Common myeloid progenitor, CD34-positive (primary cell): ENCODE data around the gene MSTN.

Experiments
- CTCF ChIA-PET: fragments of 350-600 bp; sonication (Branson Sonifier 250); formaldehyde crosslinking; loops from one replicate; lab custom pipeline; 2021; ENCODE audit warnings: antibody characterized with exemption; lab: Charles Lee
- POLR2A ChIA-PET: fragments of 350-600 bp; sonication (Branson Sonifier 250); formaldehyde crosslinking; loops from one replicate; lab custom pipeline; 2021; ENCODE audit warnings: antibody characterized with exemption; lab: Charles Lee
- DNase-seq, 3 donors: peaks; one replicate each; pipeline versions ENCODE4 v3.0.0 to v3.0.0-alpha.2; 2013
- H3K27ac ChIP-seq, 2 experiments: 1 replicate in 1 of 2; 2 replicates in 1 of 2; pipeline ENCODE4 v1.7.0; 2013; ENCODE audit warnings: inconsistent platforms in 2 of 2, low read length in 2 of 2, mild to moderate bottlenecking in 2 of 2, low read depth in 1 of 2, moderate library complexity in 1 of 2; ENCODE audit not compliant: severe bottlenecking in 2 of 2, insufficient read depth in 1 of 2, poor library complexity in 1 of 2
- H3K27me3 ChIP-seq, 5 experiments: replicated peaks in 2 of 5; 1 replicate in 3 of 5; 2 replicates in 2 of 5; pipeline versions ENCODE4 v1.6.1 to v1.7.0; 2013; ENCODE audit warnings: low read length in 4 of 5, mild to moderate bottlenecking in 2 of 5, moderate library complexity in 2 of 5, inconsistent platforms in 1 of 5; ENCODE audit not compliant: insufficient read depth in 5 of 5, control insufficient read depth in 4 of 5
- H3K36me3 ChIP-seq, 4 experiments: 1 replicate in 2 of 4; 2 replicates in 2 of 4; pipeline versions ENCODE4 v1.6.1 to v1.7.0; 2013; ENCODE audit warnings: low read length in 3 of 4, control low read depth in 1 of 4, mild to moderate bottlenecking in 1 of 4; ENCODE audit not compliant: control insufficient read depth in 4 of 4, insufficient read depth in 4 of 4
- H3K4me1 ChIP-seq, 4 experiments: 1 replicate in 3 of 4; 2 replicates in 1 of 4; pipeline versions ENCODE4 v1.6.1 to v1.7.1; 2013; ENCODE audit warnings: low read length in 3 of 4, mild to moderate bottlenecking in 3 of 4, control low read depth in 1 of 4, inconsistent platforms in 1 of 4, moderate library complexity in 1 of 4; ENCODE audit not compliant: control insufficient read depth in 4 of 4, insufficient read depth in 4 of 4; ENCODE audit errors: control extremely low read depth in 1 of 4
- H3K4me3 ChIP-seq, 7 experiments: 1 replicate in 4 of 7; 2 replicates in 3 of 7; pipeline versions ENCODE4 v1.5.1 to v1.7.0; 2013; ENCODE audit warnings: mild to moderate bottlenecking in 7 of 7, low read length in 6 of 7, moderate library complexity in 6 of 7, inconsistent platforms in 2 of 7, low read depth in 2 of 7, control low read depth in 1 of 7; ENCODE audit not compliant: insufficient read depth in 4 of 7, control insufficient read depth in 1 of 7; ENCODE audit errors: extremely low read depth in 1 of 7
- H3K9me3 ChIP-seq, 5 experiments: 1 replicate in 4 of 5; 2 replicates in 1 of 5; pipeline versions ENCODE4 v1.6.1 to v1.7.1; 2013; ENCODE audit warnings: low read length in 4 of 5, mild to moderate bottlenecking in 2 of 5, inconsistent platforms in 1 of 5, low read depth in 1 of 5, moderate library complexity in 1 of 5; ENCODE audit not compliant: control insufficient read depth in 4 of 5, insufficient read depth in 2 of 5; ENCODE audit errors: control extremely low read depth in 1 of 5
- WGBS: methylation state at CpG from one replicate; pipeline ENCODE4 v1.1.5; 2013; ENCODE audit not compliant: insufficient coverage; 5-methylcytosine and 5-hydroxymethylcytosine counted together

Gene MSTN

GRCh38 chr2:190069936-190070696 lies 7.6 kb upstream of the MSTN start:
- WGBS: no CpG with 5 or more reads among the region's 3 CpGs
- H3K36me3 ChIP-seq: no peaks in the 10 kb centered on the region
- no peaks in the 10 kb centered on the region for H3K9me3 ChIP-seq
- DNase-seq: peak; percentile 80 to 88 (median 81)
- no peaks in the 10 kb centered on the region for H3K4me1 ChIP-seq
- no peaks in the 10 kb centered on the region for H3K27me3 ChIP-seq
- POLR2A ChIA-PET: no interaction called here
- H3K4me3 ChIP-seq: no peak overlapping the region
- H3K27ac ChIP-seq: no peak overlapping the region
- CTCF ChIA-PET: interaction anchor here (0.6 to 1.6 kb wide), 9 partner anchors 9 to 320 kb away, joined by 3 to 8 read pairs (median 4); partner anchors contain the start of gene OSGEPL1

GRCh38 chr2:190068764-190069163 lies 6.2 kb upstream of the MSTN start:
- Histone ChIP-seq H3K4me3 (no peak overlapping the region), H3K9me3 (no peaks in the 10 kb centered on the region), H3K36me3 (no peaks in the 10 kb centered on the region), H3K4me1 (no peaks in the 10 kb centered on the region), H3K27me3 (no peaks in the 10 kb centered on the region), H3K27ac (no peak overlapping the region)
- ChIA-PET CTCF (interaction anchor here (0.6 to 1.4 kb wide), 4 partner anchors 42 to 408 kb away, joined by 3 to 5 read pairs (median 3); no protein-coding TSS in a partner anchor), POLR2A (interaction anchor here (0.7 kb wide), 1 partner anchor 18 kb away, joined by 3 read pairs; no protein-coding TSS in a partner anchor)
- DNase-seq: no peak
- WGBS: 71% methylated on average over 1 of the region's 1 CpG

- ChIA-PET CTCF (no interaction called here), POLR2A (no interaction called here)
- Histone ChIP-seq H3K4me3 (no peak overlapping the region), H3K27me3 (no peaks in the 10 kb centered on the region), H3K9me3 (no peaks in the 10 kb centered on the region), H3K36me3 (no peaks in the 10 kb centered on the region), H3K27ac (no peak overlapping the region), H3K4me1 (no peaks in the 10 kb centered on the region)
- WGBS: 100% methylated on average over 2 of the region's 4 CpGs
- DNase-seq: no peak
Observed at GRCh38 chr2:190065839-190066238, 3.3 kb upstream of the MSTN start.

- no peak for DNase-seq
- Histone ChIP-seq H3K27ac (no peak overlapping the region), H3K4me3 (no peak overlapping the region), H3K4me1 (no peaks in the 10 kb centered on the region), H3K36me3 (no peaks in the 10 kb centered on the region), H3K27me3 (no peaks in the 10 kb centered on the region), H3K9me3 (no peaks in the 10 kb centered on the region)
- ChIA-PET CTCF (interaction anchor here (0.7 to 0.8 kb wide), 2 partner anchors 11 to 228 kb away, joined by 3 read pairs; no protein-coding TSS in a partner anchor), POLR2A (no interaction called here)
- WGBS: 83% methylated on average over 1 of the region's 2 CpGs
Observed at GRCh38 chr2:190063624-190064023, 1.1 kb upstream of the MSTN start.

- CTCF ChIA-PET: interaction anchor here (1.0 kb wide), 1 partner anchor 18 kb away, joined by 3 read pairs; no protein-coding TSS in a partner anchor
- Histone ChIP-seq H3K9me3 (no peaks in the 10 kb centered on the region), H3K4me3 (no peak overlapping the region), H3K36me3 (no peaks in the 10 kb centered on the region), H3K27ac (no peak overlapping the region), H3K4me1 (no peaks in the 10 kb centered on the region), H3K27me3 (no peaks in the 10 kb centered on the region)
- no CpG with 5 or more reads among the region's 6 CpGs for WGBS
- DNase-seq: no peak
- POLR2A ChIA-PET: no interaction called here
Observed at GRCh38 chr2:190062053-190062452, 476 bp downstream of the MSTN start.

- Histone ChIP-seq H3K9me3 (peaks cover 0 to 1% (median 0%) of the 10 kb centered on the region in 5 experiments), H3K4me3 (no peak overlapping the region), H3K4me1 (no peaks in the 10 kb centered on the region), H3K36me3 (no peaks in the 10 kb centered on the region), H3K27me3 (no peaks in the 10 kb centered on the region), H3K27ac (no peak overlapping the region)
- CTCF ChIA-PET: interaction anchor here (1.4 to 1.8 kb wide), 2 partner anchors 10 to 262 kb away, joined by 4 read pairs; no protein-coding TSS in a partner anchor
- WGBS: 100% methylated on average over 2 of the region's 2 CpGs
- POLR2A ChIA-PET: no interaction called here
- no peak for DNase-seq
Observed at GRCh38 chr2:190060626-190061025, 1.9 kb downstream of the MSTN start.

- Histone ChIP-seq H3K27me3 (no peaks in the 10 kb centered on the region), H3K4me3 (no peak overlapping the region), H3K4me1 (no peaks in the 10 kb centered on the region), H3K36me3 (no peaks in the 10 kb centered on the region), H3K27ac (no peak overlapping the region), H3K9me3 (peaks cover 0 to 1% (median 0%) of the 10 kb centered on the region in 5 experiments)
- CTCF ChIA-PET: interaction anchor here (0.7 to 1.8 kb wide), 3 partner anchors 11 to 261 kb away, joined by 3 to 4 read pairs (median 4); no protein-coding TSS in a partner anchor
- POLR2A ChIA-PET: no interaction called here
- no peak for DNase-seq
- 100% methylated on average over 1 of the region's 4 CpGs for WGBS
Observed at GRCh38 chr2:190060019-190060418, 2.5 kb downstream of the MSTN start.
